ENCODE data around the gene C11orf58.

DNA sequence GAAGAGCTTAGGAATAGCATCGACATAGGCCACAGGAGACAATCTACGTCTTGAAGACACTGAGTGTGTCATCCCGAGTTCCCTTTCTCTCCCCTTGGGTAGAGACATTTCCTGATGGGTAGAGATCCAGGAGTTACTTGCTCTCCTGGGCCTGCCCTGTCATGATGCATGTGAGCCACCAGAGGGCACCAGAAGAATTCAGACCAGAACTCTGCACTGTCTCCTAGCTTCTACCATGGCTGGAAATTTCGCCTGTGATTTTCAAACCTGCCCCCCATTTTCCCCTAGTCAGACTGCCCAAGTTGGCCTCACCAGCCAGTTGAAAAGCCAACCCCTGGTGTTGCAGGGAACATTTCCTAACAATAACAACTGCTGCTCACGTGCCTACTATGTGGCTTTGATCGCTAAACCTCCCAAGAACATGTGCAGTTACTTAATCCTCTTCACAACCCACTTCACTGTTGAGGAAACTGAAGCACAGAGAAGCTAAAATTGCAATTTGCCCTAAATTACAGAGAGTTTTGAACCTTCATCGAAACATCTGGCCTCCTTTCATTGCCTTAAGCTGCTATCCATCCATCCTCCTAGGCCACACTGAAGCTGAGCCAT lies 47.2 kb downstream of the C11orf58 start:
- TF ChIP-seq, protein P1, sequence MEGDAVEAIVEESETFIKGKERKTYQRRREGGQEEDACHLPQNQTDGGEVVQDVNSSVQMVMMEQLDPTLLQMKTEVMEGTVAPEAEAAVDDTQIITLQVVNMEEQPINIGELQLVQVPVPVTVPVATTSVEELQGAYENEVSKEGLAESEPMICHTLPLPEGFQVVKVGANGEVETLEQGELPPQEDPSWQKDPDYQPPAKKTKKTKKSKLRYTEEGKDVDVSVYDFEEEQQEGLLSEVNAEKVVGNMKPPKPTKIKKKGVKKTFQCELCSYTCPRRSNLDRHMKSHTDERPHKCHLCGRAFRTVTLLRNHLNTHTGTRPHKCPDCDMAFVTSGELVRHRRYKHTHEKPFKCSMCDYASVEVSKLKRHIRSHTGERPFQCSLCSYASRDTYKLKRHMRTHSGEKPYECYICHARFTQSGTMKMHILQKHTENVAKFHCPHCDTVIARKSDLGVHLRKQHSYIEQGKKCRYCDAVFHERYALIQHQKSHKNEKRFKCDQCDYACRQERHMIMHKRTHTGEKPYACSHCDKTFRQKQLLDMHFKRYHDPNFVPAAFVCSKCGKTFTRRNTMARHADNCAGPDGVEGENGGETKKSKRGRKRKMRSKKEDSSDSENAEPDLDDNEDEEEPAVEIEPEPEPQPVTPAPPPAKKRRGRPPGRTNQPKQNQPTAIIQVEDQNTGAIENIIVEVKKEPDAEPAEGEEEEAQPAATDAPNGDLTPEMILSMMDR (IDR thresholded peaks at IDR 0.05) = peak; percentile 41 to 62 (median 58)
- TF ChIP-seq POLR2A (IDR thresholded peaks at IDR 0.05) = no peak
